Measurements from ENCODE around the gene CDC25A.
"Not testable (repeated sequence)": the region's sequence is repeated elsewhere in the genome, so short reads cannot be mapped to it uniquely, and the experiment has no call there.

Gene CDC25A

DNA sequence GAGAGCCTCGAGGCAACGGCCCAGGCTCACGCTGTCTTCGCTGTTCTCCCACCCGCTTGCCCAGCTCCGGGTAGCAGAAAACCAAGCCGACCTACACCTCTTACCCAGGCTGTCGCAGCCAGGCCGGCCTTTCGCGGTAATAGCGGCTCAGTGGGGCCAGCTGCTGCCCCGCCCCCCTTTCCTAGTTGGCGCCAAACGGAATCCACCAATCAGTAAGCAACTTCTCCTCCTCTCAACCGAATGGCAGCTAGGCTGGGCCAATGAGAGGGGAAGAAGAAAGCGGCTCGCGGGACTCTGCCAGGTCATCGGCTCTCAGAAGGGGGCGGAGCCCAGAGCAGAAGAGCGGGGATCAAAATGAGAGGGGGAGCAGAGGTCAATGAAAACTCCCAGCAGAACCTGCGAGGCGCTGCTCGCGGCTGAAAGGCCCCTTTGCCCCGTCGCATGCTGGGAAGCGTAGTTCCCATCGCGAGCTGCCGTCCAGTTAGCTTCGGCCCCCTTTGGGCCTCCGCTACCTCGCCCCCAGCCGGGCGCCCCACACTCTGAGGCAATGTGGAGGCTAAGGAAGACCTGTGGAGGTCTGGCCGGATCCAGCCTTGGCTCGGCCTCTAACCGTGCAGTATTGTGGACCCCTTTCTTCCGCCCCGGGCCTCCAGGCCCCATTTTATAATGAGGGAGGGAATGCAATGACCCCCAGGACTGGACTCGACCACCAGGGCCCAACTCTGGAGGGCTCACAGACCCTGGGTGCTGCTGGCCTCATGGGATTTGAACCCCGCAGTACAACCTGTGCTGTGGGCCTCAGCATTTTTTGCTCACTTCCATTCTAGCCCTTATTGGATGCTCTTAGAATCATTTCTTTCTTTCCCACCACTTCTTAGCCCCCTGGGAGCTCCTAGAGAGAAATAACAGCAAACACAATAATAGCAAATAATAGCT is at the start of gene CDC25A:
Gene CDC25A, minus strand, starts transcription at position 152 of the 936 bp plus-strand sequence. CDS start 470 bp downstream, outside the sequence.
- DNase-seq = peak; percentile 93 to 97

DNA sequence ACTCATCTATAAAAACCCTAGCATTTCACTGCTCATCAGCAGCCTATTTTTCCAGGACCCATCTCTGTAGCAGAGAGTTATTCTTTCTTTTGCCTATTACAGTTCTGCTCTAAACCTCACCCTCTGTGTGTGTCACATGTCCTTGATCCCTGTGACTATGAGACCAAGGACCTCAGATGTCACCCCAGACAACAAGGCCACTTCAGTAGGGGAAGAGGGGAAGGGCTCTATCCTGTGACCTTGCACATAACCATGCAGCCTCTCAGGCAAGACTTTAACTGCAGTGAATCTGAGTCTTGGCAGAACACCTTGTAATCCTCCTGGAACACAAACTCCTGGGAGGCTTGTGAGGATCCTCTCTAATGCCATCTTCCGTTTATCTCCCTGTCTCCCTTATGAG is 48.3 kb upstream of the CDC25A start:
- DNase-seq = no peak

DNA sequence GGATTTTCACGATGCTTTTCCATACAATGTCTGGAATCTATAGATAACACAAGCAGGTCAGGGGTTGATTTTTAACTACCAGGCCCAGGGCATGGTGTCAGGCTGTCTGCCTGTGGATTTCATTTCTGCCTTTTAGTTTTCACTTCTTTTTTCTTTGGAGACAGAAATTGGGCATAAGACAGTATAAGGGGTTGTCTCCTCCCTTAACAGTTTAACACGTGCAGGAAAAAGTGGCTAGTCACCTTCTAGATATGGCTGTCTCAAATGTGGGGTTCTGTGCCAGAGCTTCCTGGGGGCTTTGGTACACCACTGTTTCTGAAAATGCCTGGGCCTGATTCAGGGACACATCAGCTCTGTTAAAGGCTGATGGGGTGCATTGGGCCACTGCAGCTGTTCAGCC is 45.3 kb upstream of the CDC25A start:
- no peak for DNase-seq

DNA sequence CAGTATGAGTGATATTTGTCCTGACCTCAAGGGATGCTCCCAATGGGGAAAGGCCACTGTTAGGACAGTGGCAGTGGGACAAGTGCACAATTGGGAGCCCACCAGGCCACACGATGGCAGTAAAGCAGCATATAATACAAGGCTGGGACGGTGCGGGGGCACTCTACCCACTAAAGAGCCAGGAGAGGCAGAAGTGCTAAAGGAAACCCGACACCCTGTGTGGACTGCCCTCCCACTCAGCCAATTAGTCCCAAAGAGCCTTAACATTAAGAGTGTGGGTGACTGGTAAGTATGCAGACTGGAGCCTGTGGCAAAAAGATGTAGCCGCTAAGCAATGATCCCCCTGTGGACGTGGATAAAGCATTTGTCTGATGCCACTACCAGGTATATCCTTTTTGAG is 44.5 kb upstream of the CDC25A start:
- DNase-seq = peak; percentile 67 to 73

DNA sequence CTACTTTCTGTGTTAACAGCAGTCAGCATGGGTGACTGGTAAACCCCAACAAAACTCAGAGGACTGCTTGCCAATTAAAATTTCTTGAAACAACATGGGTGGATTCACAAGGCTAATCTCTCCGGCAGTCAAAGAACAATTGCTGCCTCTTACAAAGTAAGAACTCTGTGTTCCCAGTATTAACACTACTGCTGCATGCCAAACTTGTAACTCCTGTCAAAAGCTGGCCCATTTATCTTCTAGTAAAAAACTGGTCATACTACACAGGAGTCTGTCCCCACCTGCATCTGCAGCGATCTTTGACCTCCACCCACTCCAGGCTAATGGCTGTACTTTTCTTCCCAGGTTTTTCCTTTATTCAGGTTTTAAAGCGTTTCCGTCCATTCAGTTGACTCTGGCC is 44.0 kb upstream of the CDC25A start:
- no peak for DNase-seq

DNA sequence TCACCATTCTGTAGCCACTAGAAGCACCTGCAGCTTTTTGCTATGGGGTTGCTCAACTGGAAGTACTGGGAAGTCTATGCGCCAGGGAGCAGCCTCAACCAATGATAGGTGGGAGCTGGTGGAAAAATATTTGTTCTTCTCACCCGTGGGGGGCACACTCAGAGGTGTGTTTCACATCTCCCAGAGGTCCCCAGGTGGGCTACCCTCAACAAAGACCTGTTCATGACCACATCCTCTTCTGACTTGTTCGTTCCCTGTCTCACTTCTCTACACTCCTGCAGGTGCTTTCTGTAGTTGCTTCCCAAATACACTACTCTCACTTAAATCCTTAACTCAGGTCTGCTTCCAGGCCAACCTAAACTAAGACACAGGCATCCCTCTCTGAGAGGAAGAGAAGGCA is 38.7 kb upstream of the CDC25A start:
- DNase-seq = no peak

DNA sequence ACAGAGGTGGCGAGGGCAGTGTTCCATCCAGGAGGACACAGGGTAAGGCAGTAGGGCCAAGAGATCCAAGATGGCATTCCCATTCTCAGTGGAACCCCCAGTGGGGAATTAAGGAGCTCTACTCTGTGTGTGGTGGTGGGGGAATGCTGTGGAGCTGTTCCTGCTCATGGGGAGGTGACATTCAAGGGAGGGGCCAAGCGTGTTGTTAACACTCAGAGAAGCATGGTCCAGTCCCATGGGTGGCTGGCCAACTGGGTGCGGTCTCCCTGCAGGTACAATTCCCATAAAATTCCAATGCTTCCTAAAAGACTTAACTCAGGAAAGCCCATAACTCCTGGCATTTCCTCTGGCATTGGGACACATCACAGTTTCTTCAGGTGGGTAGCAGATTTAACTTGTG is 37.4 kb upstream of the CDC25A start:
- DNase-seq = no peak

DNA sequence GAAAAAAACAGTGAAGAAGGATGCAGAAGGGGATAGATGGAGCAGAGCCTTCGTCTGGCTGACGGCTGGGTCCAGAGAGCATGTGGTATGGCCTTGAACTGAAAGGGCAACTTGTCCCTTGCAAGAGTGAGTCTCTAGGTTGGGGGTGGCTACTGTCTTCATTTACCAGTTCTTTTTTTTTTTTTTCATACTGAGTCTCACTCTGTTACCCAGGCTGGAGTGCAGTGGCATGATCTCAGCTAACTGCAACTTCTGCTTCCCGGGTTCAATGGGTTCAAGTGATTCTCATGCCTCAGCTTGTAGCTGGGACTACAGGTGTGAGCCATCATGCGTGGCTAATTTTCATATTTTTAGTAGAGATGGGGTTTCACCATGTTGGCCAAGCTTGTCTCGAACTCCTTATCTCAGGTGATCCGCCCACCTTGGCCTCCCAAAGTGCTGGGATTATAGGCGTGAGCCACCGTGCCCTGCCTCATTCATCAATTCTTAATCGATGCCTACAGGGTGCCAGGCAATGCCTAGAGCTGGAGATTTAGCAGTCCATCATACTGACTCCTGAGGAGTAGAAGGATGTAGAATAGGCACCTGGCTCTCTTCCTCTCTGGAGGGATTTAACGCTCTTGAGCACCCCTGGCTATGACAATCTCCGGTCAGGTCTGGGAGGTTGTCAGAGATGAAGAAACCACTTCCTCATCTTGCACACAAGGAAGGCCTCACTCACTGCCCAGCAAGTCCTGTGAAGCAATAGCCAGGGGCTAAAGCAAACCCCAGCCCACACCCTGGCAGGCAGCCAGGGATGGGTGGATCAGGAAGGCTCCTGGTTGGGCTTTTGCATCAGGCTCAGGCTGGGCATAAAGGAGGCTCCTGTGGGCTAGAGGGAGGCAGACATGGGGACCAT is 34.6 kb upstream of the CDC25A start, which contains the start of gene CAMP:
Gene CAMP, plus strand, starts transcription at position 880 of the 898 bp plus-strand sequence. Its CDS starts 17 bp downstream, at position 897.
- DNase-seq = no peak

DNA sequence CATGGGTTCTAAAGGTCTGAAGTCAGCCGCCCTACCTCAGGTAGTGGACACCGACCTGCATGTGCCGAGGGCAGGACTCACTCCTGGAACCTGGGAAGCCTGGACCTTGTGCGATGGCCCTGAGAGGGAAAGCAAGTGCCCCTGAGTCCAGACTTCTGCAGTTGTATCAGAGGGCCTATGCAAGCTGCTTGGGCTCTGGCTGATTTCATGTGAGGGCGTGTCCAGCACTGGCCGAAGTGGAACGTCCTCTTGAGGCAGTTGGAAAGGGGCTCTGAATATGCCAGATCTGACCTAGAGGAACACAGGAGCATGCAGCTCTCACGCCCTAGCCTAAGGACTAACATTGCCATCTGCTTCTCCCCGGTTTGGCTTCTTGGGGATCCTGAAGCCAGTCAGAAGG is 32.5 kb upstream of the CDC25A start:
- DNase-seq = no peak

DNA sequence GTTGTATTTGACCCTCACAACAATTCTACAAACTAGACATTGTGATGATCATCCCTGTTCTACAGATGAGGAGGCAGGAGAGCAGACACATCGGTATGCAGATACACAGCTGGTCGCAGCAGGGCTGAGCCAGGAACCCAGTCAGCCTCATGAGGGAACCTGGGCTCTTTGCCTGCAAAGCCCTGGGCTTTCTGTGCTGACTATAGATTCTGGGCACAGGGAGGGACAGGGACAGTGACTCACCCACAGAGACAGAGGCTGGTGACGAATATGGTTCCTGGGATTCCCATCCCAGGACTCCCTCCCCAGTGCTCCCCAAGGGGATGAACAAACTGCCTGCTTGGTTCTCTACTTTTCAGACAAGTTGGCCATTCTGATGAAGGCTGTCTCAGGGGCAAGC is 31.3 kb upstream of the CDC25A start:
- no peak for DNase-seq

DNA sequence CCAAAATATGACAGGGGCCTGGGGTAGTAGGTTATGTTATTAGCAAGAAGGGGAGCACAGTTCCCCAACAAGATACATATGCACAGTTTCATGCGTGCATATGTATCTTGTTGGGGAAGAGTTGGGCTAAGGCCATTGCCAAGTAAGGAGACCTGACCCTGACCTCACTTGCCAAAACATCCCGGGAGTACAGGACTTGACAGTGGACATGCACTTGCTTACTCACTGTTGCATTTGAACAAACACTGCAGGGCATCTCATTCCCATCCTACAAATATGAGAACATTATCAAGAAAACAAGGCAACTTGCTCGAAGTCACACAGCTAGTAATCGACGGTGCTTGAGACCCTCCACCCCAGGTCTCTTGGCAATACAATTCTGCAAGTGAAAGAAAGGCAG is 30.3 kb upstream of the CDC25A start:
- DNase-seq = no peak

DNA sequence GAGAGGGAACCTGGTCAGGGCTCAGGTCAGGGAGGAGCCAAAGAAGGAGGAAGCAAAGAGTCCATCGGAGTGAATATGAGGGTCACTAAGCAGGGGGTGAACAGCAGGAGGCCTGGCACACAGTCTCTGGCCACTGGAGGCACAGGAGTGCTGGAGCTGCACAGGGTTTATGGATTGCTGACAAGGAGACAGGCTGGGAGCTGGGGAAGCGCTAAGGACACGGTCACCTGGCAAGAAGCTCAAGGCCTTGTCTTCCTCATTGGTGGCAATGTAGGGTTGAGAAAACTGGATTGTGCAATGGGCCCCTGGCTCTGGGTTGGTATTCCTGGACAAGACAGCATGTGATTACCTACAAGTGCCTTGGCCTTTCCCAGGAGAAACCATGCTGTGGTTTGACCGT is 29.2 kb upstream of the CDC25A start:
- DNase-seq = no peak

DNA sequence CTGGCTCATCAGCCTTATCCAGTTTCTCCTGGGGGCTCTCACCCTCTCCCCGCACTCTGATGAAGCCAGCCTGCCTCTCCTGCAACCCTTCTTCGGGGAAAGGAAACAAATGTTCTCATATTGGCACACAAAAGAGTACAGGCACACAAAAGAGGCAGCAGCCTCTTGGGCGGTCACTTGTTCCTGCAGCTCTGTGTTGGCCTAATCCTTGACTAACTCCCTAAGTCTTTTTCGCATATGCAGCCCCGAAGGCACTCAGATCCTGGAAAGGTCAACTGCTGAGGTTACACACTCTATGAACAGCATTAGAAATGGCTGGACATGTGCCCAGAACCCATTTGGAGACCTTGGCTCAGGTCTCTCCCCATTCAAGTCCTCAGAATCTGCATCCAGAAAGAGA is 27.7 kb upstream of the CDC25A start:
- no peak for DNase-seq

DNA sequence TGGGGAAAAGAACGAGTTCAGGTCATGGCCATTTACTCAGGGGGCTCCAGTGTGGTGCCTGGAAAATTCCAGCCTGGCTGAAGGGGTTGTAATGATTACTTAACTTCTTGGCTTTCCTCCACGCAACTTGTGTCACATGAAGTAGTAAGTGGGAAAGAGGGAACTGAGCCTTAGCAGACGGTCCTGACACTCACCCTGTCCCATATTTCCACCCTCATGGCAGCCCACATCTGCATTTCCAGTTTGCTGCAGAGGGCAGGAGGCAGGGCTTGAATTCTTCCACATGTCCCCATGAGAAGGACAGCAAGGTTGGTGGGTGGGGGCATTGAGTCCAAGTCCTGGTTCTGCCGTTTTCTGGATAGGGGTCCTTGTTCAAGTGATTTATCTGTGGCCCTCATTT is 27.2 kb upstream of the CDC25A start:
- DNase-seq = no peak

DNA sequence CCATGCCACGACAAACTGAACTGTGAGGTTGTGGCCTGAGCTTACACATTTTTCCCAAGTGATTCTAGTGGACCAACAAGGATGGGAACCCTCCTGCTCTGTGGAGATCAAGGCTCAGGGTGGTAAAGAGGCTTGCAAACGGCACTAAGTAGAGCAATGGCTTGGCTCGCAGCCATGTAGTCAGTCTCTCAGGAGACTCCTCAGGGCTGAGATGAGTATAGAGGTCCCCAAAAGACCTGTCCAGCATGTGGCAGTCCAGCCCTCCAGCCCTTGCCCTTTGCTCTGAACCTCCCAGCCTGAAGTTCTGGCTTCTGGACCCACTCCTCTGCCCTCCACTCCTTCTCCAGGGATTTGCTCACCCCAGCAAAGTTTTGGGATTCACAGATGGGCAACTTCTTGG is 26.8 kb upstream of the CDC25A start:
- no peak for DNase-seq

DNA sequence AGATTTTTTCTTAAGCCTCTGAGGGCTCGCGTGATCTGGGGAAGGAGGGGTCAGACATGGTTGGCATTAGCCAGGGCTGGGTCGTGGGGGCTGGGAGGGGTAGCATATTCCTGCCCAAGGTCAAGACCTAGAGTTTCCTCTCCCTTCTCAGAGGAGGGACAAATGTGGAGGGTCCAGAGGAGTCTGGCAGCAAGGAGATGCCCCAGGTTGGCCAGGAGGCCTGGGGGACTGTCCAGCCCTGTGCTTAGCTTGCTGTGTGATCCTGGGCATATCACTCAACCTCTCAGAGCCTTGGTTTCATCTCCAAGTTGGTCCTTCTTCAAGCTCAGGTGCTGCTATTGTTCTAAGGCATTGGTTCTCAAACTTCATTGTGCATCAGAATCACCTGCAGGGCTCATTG is 26.0 kb upstream of the CDC25A start:
- no peak for DNase-seq

DNA sequence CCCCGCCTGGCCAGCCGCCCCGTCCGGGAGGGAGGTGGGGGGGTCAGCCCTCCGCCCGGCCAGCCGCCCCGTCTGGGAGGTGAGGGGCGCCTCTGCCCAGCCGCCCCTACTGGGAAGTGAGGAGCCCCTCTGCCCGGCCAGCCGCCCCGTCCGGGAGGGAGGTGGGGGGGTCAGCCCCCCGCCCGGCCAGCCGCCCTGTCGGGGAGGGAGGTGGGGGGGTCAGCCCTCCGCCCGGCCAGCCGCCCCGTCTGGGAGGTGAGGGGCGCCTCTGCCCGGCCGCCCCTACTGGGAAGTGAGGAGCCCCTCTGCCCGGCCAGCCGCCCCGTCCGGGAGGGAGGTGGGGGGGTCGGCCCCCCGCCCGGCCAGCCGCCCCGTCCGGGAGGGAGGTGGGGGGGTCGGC is 23.6 kb upstream of the CDC25A start:
- DNase-seq = not testable (repeated sequence)

DNA sequence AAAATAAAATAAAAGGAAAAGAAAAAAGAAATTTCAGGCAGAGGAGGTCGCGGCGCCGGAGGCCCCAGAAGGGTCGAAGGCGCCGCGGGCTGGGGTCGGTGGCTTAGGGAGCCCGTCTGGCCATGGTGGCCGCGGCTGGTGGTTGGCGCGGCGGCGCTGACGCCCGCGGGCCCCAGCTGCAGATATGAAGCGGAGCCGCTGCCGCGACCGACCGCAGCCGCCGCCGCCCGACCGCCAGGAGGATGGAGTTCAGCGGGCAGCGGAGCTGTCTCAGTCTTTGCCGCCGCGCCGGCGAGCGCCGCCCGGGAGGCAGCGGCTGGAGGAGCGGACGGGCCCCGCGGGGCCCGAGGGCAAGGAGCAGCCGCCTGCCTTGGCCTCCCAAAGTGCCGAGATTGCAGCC is 22.3 kb upstream of the CDC25A start:
- DNase-seq = not testable (repeated sequence)

DNA sequence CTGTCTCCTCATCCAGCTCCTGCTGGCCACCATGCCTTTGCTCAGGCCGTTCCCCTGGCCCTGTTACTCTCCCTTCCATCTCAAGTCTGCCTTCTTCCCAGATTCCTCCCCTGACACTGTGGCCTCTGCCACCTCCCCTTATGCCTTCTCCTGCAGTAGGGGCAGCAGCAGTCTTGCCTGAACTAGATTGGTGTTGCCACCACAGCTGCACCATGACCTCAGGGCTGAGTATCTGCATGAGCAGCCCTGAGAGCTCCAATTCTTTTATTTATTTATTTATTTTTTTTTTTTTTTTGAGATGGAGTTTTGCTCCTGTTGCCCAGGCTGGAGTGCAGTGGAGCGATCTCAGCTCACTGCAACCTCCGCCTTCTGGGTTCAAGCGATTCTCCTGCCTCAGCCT is 21.2 kb upstream of the CDC25A start:
- no peak for DNase-seq

DNA sequence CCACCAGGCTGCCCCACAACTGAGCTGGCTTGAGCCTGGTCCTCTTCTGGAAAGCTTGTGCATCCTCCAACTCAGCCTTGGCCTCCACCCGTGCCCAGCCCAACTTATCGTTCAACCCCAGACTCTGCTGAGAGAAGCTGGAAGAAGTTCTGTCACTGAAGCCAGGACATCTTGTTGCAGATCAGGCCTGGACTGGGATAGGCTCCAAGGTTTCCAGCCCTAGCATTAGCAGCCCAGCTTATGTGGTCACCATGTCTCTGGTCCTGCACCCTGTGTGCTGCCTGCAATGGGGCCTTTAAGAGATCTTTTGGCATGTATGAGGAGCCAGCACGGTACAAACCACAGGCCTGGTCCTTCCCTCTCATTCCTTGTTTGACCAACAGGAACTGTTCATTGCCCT is 19.9 kb upstream of the CDC25A start:
- DNase-seq = no peak

DNA sequence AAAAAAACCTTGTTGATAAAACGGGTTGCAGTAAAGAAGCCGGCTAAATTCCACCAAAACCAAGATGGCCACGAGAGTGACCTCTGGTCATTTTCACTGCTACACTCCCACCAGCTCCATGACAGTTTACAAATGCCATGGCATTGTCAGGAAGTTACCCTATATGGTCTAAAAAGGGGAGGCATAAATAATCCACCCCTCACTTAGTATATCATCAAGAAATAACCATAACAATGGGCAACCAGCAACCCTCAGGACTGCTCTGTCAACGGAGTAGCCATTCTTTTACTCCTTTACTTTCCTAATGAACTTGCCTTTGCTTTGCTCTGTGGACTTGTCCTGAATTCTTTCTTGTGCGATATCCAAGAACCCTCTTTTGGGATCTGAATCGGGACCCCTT is 14.4 kb upstream of the CDC25A start:
- DNase-seq = no peak

DNA sequence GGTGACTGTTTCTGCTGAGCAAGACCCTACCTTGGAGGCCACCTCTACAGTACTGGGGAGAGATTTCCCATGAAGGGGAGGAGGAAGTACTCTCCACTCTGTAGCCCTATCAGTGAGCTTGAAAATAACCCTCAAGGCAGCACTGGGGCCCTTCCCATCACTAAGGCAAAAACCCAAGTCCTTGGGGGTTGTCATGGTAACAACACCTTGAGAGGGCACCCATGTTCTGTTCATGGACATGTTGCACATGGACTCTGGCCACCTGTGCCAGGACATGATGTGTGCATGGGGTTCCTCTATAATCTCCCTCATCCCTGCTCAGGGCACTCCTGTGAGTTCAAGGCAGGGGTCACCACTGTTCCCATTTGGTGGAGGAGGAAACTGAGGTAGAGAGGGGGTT is 10.9 kb upstream of the CDC25A start:
- DNase-seq = no peak

DNA sequence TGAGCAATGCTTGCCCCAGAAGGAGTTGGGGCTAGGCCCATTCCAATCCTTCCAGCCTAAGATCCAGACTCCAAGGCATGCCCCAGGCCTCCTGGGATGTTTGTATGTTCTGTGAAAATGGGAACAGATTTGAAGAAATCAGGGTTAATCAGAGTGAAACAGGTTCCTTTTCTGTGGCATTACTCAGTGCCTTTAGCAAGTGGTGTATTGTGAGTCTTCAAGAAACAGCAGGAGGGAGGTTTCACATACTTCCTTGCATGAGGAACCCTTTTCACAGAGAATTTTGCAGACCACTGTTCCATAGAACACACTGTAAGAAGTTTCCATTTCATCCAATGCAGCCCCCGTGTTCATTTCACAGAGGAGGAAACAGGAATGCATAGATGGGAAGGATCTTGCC is 8.4 kb upstream of the CDC25A start:
- no peak for DNase-seq

Data from activated CD4-positive, alpha-beta T cell treated with anti-CD3 and anti-CD28 coated beads, Interleukin-2, amount 50 U/mL, for 48 hours (primary cell).